Left forelimb (tissue), 1 donor: ENCODE measurements around the gene C5AR1.
"Not testable (repeated sequence)": the region's sequence is repeated elsewhere in the genome, so short reads cannot be mapped to it uniquely, and the experiment has no call there.

ENCODE experiments used
- DNase-seq: peaks from one replicate; pipeline ENCODE4 v3.0.0-alpha.2; 2018; ENCODE audit warnings: low spot score

C5AR1 gene

DNA sequence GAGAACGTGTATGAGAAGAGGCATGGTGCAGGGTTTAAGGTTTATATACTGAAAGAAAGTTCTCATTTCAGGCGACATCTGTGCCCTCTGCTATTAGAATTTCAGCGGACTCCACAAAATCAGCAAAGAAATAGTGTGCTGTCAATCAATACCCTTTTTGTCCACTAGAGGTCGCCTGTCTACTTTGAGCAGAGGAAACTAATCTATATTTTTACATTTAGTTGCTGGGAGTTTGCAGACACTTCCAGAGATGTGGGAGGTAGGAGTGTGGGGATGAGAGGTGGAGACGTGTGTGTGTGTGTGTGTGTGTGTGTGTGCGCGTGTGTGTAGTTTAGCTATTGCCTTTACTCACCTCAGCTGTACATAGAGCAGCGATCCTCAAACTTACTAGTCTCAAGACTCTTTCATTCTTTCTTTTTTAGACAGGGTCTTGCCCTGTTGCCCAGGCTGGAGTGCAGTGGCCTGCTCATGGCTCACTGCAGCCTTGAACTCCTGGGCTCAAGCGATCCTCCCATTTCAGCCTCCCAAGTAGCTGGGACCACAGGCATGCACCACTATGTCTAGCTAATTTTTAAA, 25.2 kb upstream of the C5AR1 start:
- DNase-seq = no peak

DNA sequence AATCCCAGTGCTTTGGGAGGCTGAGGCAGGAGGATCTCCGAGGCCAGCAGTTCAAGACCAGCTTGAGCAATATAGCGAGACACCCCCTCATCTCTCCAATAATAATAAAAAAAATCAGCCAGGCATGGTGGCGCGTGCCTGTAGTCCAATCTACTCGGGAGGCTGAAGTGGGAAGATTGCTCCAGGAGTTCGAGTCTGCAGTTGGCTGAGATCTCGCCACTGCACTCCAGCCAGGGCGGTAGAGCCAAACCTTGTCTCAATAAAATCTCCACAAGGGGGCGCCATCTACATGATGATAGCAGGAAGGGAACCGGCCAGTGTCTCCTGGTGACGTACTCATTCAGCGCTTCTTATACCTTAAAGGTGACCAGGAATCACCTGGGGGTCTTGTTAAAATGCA, 13.6 kb upstream of the C5AR1 start:
- no peak for DNase-seq

- DNase-seq = not testable (repeated sequence)
These were observed 8.8 kb upstream of the C5AR1 start for GRCh38 chr19:47300867-47301266.

DNA sequence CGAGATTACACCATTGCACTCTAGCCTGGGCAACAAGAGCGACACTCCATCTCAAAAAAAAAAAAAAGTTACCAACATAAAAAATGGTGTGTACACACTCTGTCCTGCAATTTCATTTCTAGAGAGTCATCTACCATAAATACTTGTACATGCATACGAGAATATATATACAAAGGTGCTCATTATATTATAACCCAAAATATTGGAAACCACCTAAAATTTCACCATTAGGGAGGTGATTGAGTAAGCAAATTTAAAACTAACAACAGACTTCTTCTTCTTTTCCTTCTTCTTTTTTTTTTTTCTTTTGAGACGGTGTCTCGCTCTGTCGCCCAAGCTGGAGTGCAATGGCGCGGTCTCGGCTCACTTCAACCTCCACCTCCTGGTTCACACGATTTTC, 7.4 kb upstream of the C5AR1 start:
- DNase-seq = no peak

DNA sequence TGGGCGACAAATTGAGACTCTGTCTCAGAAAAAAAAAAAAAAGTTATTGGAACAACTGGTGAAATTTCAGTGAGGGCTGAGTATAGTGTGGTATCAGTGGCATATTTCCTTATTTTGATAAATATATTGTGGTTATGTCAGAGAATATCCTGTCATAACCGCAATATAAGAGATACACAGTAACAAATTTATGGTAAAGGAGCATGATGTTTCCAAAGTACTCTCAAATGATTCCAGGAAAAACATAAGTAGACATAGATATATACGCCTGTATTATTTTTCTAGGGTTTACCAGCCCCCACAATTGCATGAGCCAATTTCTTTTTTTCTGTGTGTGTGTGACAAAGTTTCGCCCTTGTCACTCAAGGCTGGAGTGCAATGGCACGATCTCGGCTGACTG, 5.7 kb upstream of the C5AR1 start:
- no peak for DNase-seq

DNA sequence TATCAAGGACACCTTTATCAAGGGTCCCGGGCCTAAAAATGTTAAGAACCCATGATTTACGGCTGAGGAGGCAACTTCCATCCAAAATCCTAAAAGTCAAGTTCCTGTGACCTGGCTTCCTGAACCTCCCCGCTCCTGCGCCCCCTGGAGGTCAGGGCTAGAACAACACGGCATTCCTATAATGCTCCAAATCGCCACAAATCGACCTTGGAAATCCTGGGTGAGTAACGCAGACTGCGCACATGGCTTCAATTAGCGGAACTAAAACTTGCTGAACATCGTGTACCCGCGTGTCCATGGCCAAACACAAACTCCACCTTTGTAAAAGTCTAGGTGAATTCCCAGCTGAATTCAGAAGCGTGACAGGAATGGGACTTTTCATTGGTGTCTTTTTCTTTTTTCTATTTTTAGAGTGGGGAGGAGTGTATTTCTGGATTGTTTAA, 4.3 kb upstream of the C5AR1 start:
- DNase-seq = no peak

- no peak for DNase-seq
These were observed 3.4 kb upstream of the C5AR1 start for GRCh38 chr19:47306303-47306702.

GRCh38 chr19:47309038-47309437, 623 bp upstream of the C5AR1 start:
- DNase-seq = no peak

DNA sequence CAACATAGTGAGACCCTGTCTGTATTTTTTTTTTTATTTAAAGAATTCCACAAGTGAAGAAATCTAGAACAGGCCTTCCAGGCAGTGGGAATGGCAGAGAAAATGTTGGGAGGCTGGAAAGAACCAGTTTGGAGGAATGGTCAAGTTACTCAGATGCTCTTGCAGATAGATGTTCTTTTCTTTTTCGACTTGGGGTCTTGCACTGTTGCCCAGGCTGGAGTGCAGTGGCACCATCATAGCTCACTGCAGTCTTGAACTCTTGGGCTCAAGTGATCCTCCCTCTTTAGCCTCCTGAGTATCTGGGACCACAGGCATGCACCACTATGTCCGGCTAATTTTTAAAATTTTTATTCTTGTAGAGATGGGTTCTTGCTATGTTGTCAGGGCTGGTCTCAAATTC, 662 bp downstream of the C5AR1 start:
- no peak for DNase-seq

DNA sequence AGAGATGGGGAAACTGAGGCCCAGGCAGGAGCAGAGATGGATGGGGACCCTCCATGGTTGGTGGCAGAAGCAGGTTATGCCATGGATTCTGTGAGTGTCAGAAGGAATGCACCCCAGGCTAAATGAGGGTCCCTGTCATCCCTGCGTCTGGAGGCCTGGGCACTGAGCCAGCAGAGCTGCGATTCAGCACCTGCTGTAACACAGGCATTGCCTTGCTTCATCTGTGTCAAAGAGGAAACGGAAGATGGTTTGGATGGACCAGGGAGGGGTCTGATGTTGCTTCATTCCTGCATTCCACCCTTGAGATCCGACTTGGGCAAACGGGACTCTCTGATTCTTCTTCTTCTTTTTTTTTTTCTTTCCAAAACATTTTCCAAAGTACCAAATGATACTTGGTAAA, 1.2 kb downstream of the C5AR1 start:
- DNase-seq = no peak

DNA sequence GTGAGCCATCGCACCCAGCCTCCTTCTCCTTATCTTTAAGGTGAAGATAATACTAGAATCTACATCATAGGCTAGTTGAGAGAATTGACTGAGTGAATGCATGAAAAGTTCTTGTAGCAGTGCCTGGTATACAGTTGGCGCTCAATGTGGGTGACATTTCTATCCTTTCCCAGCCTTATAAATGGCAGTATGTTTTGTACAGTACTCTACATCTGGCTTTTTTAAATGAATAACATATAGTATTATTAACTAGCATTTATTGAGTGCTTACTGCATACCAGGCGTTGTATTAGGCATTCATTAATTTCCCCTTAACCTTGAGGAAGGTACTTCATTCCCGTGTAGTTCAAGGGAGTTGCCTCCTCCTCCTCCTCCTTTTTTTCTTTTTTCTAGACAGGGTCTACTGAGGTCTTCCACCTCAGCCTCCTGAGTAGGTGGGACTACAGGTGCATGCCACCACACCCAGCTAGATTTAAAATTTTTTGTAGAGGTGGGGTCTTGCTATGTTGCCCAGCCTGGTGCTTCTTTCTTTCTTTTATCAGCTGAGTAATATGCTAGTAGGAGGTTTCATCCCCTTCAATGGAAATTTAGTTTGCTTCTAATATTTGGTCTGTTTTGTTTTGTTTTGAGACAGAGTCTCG, 2.8 kb downstream of the C5AR1 start:
- DNase-seq = no peak

DNA sequence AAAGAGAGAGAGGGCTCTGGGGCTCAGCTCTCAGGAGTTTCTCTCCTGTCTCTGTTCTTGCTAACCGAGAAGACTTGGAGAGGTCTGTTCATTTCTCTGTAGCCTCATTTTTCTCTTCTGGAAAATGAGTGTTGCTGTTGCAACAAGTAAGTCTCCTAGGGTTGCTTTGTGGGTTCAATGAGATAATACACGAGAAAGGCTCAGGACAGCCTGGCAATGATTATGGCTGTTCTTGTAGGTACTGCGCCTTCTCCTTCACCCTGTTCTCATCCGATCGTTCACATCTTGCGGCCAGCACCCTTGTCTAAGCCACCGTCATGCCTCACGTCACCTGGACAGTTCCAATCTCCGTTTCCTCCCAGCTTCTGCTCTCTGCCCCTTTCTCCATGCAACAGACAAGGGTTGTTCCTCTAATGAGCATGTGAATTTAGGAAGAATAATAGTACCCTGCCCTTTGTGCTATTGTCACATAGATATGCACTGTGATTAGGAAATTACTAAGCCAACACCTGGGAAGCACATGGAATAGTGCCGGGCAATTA, 4.2 kb downstream of the C5AR1 start:
- no peak for DNase-seq

DNA sequence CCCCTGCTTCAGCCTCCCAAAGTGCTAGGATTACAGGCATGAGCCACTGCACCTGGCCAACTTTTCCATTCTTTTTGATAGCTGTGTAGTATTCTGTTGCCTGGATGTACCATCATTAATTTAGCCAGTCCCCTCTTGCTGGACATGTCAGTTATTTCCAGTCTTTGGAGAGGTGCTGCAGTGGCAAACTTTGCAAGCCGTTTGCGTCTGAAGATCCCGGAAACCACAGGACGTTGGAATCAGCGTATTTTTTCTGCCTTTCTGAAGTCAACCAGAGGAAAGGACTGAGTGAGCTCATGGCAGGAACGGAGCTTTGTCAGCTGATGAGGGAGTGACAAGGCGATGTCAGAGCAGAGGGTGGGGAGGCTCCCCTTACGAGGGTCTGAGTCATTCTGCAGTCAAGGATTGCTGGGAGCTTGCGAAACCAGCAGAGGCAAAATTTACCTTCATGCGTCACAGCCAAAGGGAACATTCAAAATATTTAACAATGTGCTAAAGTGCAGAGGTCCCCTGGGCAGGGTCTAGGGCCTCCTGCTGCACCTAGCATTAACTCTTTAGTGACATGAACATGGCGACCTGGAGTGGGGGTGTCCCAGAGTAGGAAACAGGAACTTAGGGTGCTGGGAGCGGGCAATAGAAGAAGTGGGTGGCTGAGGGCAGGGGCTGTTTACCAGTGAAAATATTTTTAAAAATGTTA, 5.6 kb downstream of the C5AR1 start:
- DNase-seq = no peak

- DNase-seq = no peak
These were observed 6.9 kb downstream of the C5AR1 start for GRCh38 chr19:47316513-47316912.

- DNase-seq = no peak
These were observed 10.5 kb downstream of the C5AR1 start for GRCh38 chr19:47319923-47320871.

DNA sequence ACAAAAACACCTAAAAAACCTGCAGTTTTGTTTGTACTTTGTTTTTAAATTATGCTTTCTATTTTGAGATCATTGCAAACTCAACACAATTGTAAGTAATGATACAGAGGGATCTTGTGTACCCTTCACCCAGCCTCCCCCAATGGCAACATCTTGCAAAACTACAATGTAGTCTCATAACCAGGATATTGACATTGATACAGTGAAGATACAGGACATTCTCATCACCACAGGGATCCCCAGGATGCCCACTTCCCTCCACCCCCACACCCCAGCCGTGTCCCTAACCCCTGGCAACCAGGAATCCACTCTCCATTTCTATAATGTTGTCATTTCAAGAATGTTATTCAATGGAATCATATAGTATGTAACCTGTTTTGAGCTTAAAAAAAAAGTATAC, 12.0 kb downstream of the C5AR1 start:
- DNase-seq = no peak

- no peak for DNase-seq
These were observed 12.4 kb downstream of the C5AR1 start for GRCh38 chr19:47322058-47322457.

DNA sequence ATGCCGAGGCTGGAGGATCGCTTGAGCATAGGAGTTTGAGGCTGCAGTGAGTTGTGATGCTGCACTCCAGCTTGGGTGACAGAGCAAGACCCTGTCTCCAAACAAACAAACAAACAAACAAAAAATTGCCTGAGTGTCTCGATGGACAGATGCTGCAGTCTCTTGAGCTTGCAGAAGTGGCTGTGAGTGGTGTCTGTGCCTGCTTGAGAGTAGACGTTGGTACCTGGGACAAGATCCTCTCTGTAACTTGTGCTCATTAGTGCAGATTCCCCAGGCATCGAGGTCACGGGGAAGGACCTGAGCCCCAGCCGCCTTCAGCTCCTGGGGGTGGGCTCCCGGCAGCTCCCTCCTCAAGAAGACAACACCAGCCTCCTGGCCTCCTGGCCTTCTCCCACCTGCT, 13.7 kb downstream of the C5AR1 start:
- DNase-seq = no peak

DNA sequence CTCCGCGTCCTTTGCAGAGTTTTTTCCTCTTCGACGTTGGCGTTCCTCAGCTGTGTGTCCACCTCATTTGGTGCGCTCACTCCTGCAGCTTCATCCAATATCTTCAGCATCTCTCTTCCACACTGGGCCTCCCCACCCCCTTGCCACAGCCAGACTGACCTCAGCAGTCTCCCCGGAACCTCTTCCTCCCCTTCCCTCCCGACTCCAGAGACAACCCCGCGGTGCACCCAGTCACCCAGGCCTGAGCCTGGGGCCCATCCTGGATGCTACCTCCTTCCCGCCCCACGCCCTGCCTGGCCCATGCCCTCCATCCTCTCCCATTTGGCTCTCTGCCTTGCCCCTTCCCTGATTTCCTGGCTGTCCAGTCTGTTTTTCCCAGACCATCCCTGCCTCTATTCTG, 14.2 kb downstream of the C5AR1 start:
- no peak for DNase-seq

- DNase-seq = no peak
These were observed 14.8 kb downstream of the C5AR1 start for GRCh38 chr19:47324502-47324901.

DNA sequence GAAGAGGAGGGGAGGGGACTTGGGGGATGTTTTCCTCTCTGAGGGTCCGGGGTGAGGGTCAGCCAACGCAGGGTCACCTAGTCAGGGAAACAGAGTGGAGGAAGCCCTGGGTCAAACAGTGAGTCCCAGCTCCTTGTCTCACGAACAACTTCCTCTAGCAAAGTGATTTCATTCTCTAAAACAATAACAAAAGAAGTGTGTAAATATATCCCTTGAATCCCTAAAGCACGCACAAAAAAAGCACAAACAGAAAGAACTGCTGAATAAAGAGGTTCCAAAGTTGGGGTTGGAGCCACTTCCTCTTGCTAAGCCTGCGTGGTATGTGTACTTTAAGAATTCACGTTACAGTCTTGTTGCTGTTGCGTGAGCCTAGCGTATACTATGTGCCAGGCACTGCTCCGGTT, 20.8 kb downstream of the C5AR1 start:
- no peak for DNase-seq

- DNase-seq = no peak
These were observed 21.8 kb downstream of the C5AR1 start for GRCh38 chr19:47331490-47331889.
